GM18951 (cell line): ENCODE results near the gene CDH13.

Source experiments
- POLR2A ChIP-seq: IDR thresholded peaks from 4 replicates; pipeline ENCODE4 v1.6.1; 2011; ENCODE audit warnings: mild to moderate bottlenecking; ENCODE audit not compliant: insufficient read length, insufficient read depth; ENCODE audit errors: extremely low read depth
- in situ Hi-C: fragments of 300-500 bp; cut with MboI; formaldehyde crosslinking; loops from one replicate; pipeline ENCODE4 v1.12.0; 2022; ENCODE audit warnings: low sequenced_read_pairs, mixed read lengths, inconsistent platforms; ENCODE audit not compliant: unreplicated experiment

CDH13 gene

GRCh38 chr16:82633964-82634600 is 7.3 kb downstream of the CDH13 start:
- in situ Hi-C loops, result no loop called here
- TF ChIP-seq POLR2A, result no peak

GRCh38 chr16:82634955-82635610 is 8.3 kb downstream of the CDH13 start:
- TF ChIP-seq POLR2A, result no peak
- in situ Hi-C loops, result no loop called here

- in situ Hi-C loops, result no loop called here
- no peak for TF ChIP-seq POLR2A
Observed at GRCh38 chr16:82636485-82636884, 9.7 kb downstream of the CDH13 start.

- TF ChIP-seq POLR2A, result no peak
- in situ Hi-C loops, result no loop called here
Observed at GRCh38 chr16:82636958-82637357, 10.2 kb downstream of the CDH13 start.

- in situ Hi-C loops, result no loop called here
- no peak for TF ChIP-seq POLR2A
Observed at GRCh38 chr16:82638095-82638798, 11.5 kb downstream of the CDH13 start.

- in situ Hi-C loops, result no loop called here
- TF ChIP-seq POLR2A, result no peak
Observed at GRCh38 chr16:82639263-82639662, 12.5 kb downstream of the CDH13 start.

- in situ Hi-C loops, result no loop called here
- no peak for TF ChIP-seq POLR2A
Observed at GRCh38 chr16:82639666-82640336, 13.0 kb downstream of the CDH13 start.

GRCh38 chr16:82641336-82641984 is 14.7 kb downstream of the CDH13 start:
- TF ChIP-seq POLR2A, result no peak
- in situ Hi-C loops, result no loop called here

- in situ Hi-C loops, result no loop called here
- no peak for TF ChIP-seq POLR2A
Observed at GRCh38 chr16:82643136-82643535, 16.4 kb downstream of the CDH13 start.

GRCh38 chr16:82643936-82644630 is 17.3 kb downstream of the CDH13 start:
- TF ChIP-seq POLR2A, result no peak
- in situ Hi-C loops, result no loop called here

- TF ChIP-seq POLR2A, result no peak
- in situ Hi-C loops, result no loop called here
Observed at GRCh38 chr16:82646504-82646903, 19.7 kb downstream of the CDH13 start.

GRCh38 chr16:82649766-82650165 is 23.0 kb downstream of the CDH13 start:
- in situ Hi-C loops, result no loop called here
- no peak for TF ChIP-seq POLR2A
